K562 (cell line): ENCODE results near the gene YIPF1. TPM values are rescaled to one million over a fixed set of nuclear protein-coding genes. Genes with fewer than 3 reads are reported as not detected.

ENCODE experiments used
- ATF3 ChIP-seq, 2 experiments: fragments of 450-650 bp in 1 of 2; sonication (generic) in 1 of 2; formaldehyde crosslinking in 1 of 2; IDR thresholded peaks in 1 of 2; conservative IDR thresholded peaks in 1 of 2; 2 replicates each; pipeline versions ENCODE4 v1.6.1 to v1.8.1; 2016 to 2023; ENCODE audit warnings: mild to moderate bottlenecking in 2 of 2, moderate library complexity in 2 of 2, inconsistent platforms in 1 of 2, missing genetic modification reagents in 1 of 2
- ATF6 ChIP-seq: sonication (generic); formaldehyde crosslinking; IDR thresholded peaks from 2 replicates; pipeline ENCODE4 v1.4.0; 2020; ENCODE audit warnings: mild to moderate bottlenecking, missing genetic modification reagents
- CBX1 ChIP-seq: sonication (generic); IDR thresholded peaks from 2 replicates; pipeline ENCODE4 v1.6.1; 2016; ENCODE audit warnings: antibody characterized with exemption, low read depth, mild to moderate bottlenecking
- CBX5 ChIP-seq: IDR thresholded peaks from 2 replicates; pipeline ENCODE4 v1.6.1; 2014; ENCODE audit warnings: low read depth, borderline replicate concordance
- CTBP1 ChIP-seq: fragments of 450-650 bp; IDR thresholded peaks from 2 replicates; pipeline ENCODE4 v1.6.1; 2016; ENCODE audit warnings: borderline replicate concordance
- DDX20 ChIP-seq: fragments of 450-650 bp; IDR thresholded peaks from 2 replicates; pipeline ENCODE4 v1.6.1; 2016; ENCODE audit warnings: missing genetic modification characterization, low read depth, mild to moderate bottlenecking, missing compliant biosample characterization, moderate library complexity
- ESRRB ChIP-seq: fragments of 250-450 bp; sonication (Bioruptor Pico); IDR thresholded peaks from 2 replicates; pipeline ENCODE4 v1.5.0; 2020; ENCODE audit warnings: mild to moderate bottlenecking, moderate library complexity, borderline replicate concordance
- FOXM1 ChIP-seq, 2 experiments: fragments of 450-650 bp in 1 of 2; sonication (generic) in 1 of 2; formaldehyde crosslinking in 1 of 2; IDR thresholded peaks; 2 replicates each; pipeline versions ENCODE4 v1.6.1 to v1.9.0; 2017 to 2022; ENCODE audit warnings: low read depth in 2 of 2, mild to moderate bottlenecking in 2 of 2, missing genetic modification reagents in 1 of 2, moderate library complexity in 1 of 2
- FOXP1 ChIP-seq: sonication (generic); formaldehyde crosslinking; IDR thresholded peaks from 2 replicates; pipeline ENCODE4 v1.8.0; 2022; ENCODE audit warnings: mild to moderate bottlenecking, missing genetic modification reagents
- HDAC1 ChIP-seq, 2 experiments: fragments of 450-650 bp; IDR thresholded peaks; 2 replicates each; pipeline ENCODE4 v1.6.1; 2016 to 2017; ENCODE audit warnings: inconsistent platforms in 1 of 2, mild to moderate bottlenecking in 1 of 2, moderate library complexity in 1 of 2
- HDAC8 ChIP-seq: fragments of 450-650 bp; IDR thresholded peaks from 2 replicates; pipeline ENCODE4 v1.6.1; 2016; ENCODE audit warnings: mild to moderate bottlenecking, missing genetic modification characterization, moderate library complexity, missing compliant biosample characterization
- KDM4B ChIP-seq, 2 experiments: fragments of 450-650 bp in 1 of 2; sonication (generic) in 1 of 2; IDR thresholded peaks; 2 replicates each; pipeline ENCODE4 v1.6.1; 2016 to 2017; ENCODE audit warnings: borderline replicate concordance in 2 of 2, antibody characterized with exemption in 1 of 2, low read depth in 1 of 2, mild to moderate bottlenecking in 1 of 2
- KLF6 ChIP-seq: fragments of 250-450 bp; sonication (Bioruptor Pico); IDR thresholded peaks from 2 replicates; pipeline ENCODE4 v1.4.0; 2020; ENCODE audit warnings: mild to moderate bottlenecking, moderate library complexity, borderline replicate concordance
- NELFE ChIP-seq: IDR thresholded peaks from 2 replicates; pipeline ENCODE4 v1.6.1; 2011; ENCODE audit warnings: mild to moderate bottlenecking; ENCODE audit not compliant: insufficient read depth, insufficient read length
- NONO ChIP-seq, 2 experiments: fragments of 200-400 bp in 1 of 2; fragments of 450-650 bp in 1 of 2; formaldehyde crosslinking in 1 of 2; IDR thresholded peaks; 2 replicates each; pipeline ENCODE4 v1.6.1; 2017; ENCODE audit warnings: low read depth in 2 of 2, mild to moderate bottlenecking in 2 of 2, moderate library complexity in 2 of 2, low read length in 1 of 2
- POLR2H ChIP-seq: IDR thresholded peaks from 2 replicates; pipeline ENCODE4 v1.6.1; 2016; ENCODE audit warnings: missing genetic modification characterization, low read depth, mild to moderate bottlenecking, control low read depth, missing compliant biosample characterization, moderate library complexity
- PPARD ChIP-seq: fragments of 250-450 bp; sonication (Bioruptor Pico); IDR thresholded peaks from 2 replicates; pipeline ENCODE4 v1.8.0; 2022; ENCODE audit warnings: inconsistent platforms, mild to moderate bottlenecking, moderate library complexity
- RFX5 ChIP-seq: IDR thresholded peaks from 2 replicates; pipeline ENCODE4 v1.6.1; 2011; ENCODE audit warnings: low read depth, mild to moderate bottlenecking, improper control_type of control experiment, low read length
- XRCC4 ChIP-seq: IDR thresholded peaks from one replicate; pipeline ENCODE4 v1.6.1; 2011; ENCODE audit not compliant: insufficient read depth, insufficient read length; ENCODE audit errors: extremely low read depth
- ZNF134 ChIP-seq: fragments of 250-450 bp; sonication (Bioruptor Pico); conservative IDR thresholded peaks from 2 replicates; pipeline ENCODE4 v1.4.0; 2020
- ZNF778 ChIP-seq: fragments of 450-650 bp; formaldehyde crosslinking; IDR thresholded peaks from 2 replicates; pipeline ENCODE4 v1.4.0; 2020; ENCODE audit warnings: mild to moderate bottlenecking, moderate library complexity
- polyA plus RNA-seq, 8 experiments: library from polyadenylated mRNA; depleted of rRNA in 4 of 8; stranded (reverse) in 5 of 8; unstranded in 3 of 8; fragments of >200 nt; fragmentation: Nextera tagmentation in 2 of 8; fragmentation: Illumina TruSeq in 1 of 8; extraction: Ambion mirVana in 2 of 8; extraction: Trizol in 1 of 8; gene quantifications; 2 replicates each; pipeline versions ENCODE4 v1.2.1 to v1.2.3, GENCODE V29; 2011 to 2014; ENCODE audit warnings: inconsistent platforms in 1 of 8, missing spikeins in 1 of 8
- total RNA-seq, 7 experiments: library from RNA; depleted of rRNA in 6 of 7; stranded (reverse); fragments of >200 nt in 6 of 7; fragmentation: Illumina TruSeq in 2 of 7; extraction: Trizol in 2 of 7; gene quantifications; 2 replicates each; pipeline versions ENCODE4 v1.2.1 to v1.2.3, GENCODE V29; 2011 to 2021; ENCODE audit warnings: low replicate concordance in 1 of 7

YIPF1 gene
- total and polyA plus RNA-seq, 9 of the 15 experiments (the other 6 are each of a cell fraction or from before 2014, with no cell fraction given), result 11.5 to 37.5 (median 19.2) TPM

GRCh38 chr1:53837924-53838653 is 51.5 kb downstream of the YIPF1 start, which contains the start of gene NDC1 (continued):
- peak; percentile 92 for TF ChIP-seq CTBP1
- TF ChIP-seq KLF6 (CRISPR knock-in tag), result peak; percentile 93
- peak in 1 of 2 experiments; percentile 98; a peak in 2 of 4 replicates for TF ChIP-seq HDAC1 (IDR thresholded peaks at IDR 0.05)
- no peak for TF ChIP-seq ZNF778
- peak; percentile 75; the same call in 1 of the 2 replicates for TF ChIP-seq ZNF134 (CRISPR knock-in tag)
- TF ChIP-seq CBX5, result no peak
- peak; percentile 95 for TF ChIP-seq HDAC8
- no peak for TF ChIP-seq ESRRB (CRISPR knock-in tag)
- no peak for TF ChIP-seq NELFE
- no peak for TF ChIP-seq PPARD (CRISPR knock-in tag)
- TF ChIP-seq POLR2H (tag), result 0 out of 2 replicates have a peak, but pooled peaks have one; percentile 20
- TF ChIP-seq ATF6 (CRISPR knock-in tag), result no peak
- TF ChIP-seq FOXP1 (CRISPR knock-in tag), result peak; percentile 85; the same call in 1 of the 2 replicates
- peak; percentile 59; the same call in 1 of the 2 replicates for TF ChIP-seq FOXM1 (IDR thresholded peaks at IDR 0.05; ENCODE audit: low read depth)
- TF ChIP-seq FOXM1 (CRISPR knock-in tag; IDR thresholded peaks at IDR 0.05; ENCODE audit: low read depth), result no peak; the same call in 1 of the 2 replicates
- no peak for TF ChIP-seq RFX5
- TF ChIP-seq NONO (IDR thresholded peaks at IDR 0.05; ENCODE audit: low read depth in 2 of 2, low read length in 1 of 2), result peak; percentile 53 to 71; a peak in 2 of 4 replicates
- no peak for TF ChIP-seq XRCC4
- no peak; the same call in 1 of the 2 replicates for TF ChIP-seq CBX1
- peak in 1 of 2 experiments; percentile 86; a peak in 1 of 4 replicates for TF ChIP-seq KDM4B (IDR thresholded peaks at IDR 0.05; ENCODE audit: borderline replicate concordance in 2 of 2, low read depth in 1 of 2)
- no peak for TF ChIP-seq ATF3 (IDR thresholded peaks at IDR 0.05)
- TF ChIP-seq ATF3 (CRISPR knock-in tag; conservative IDR thresholded peaks at IDR 0.05), result peak; percentile 79; the same call in 1 of the 2 replicates
- TF ChIP-seq DDX20 (tag), result no peak
